Left lung (tissue), 10 donors: Measurements from ENCODE around the gene METTL13. TPM values are rescaled to one million over a fixed set of nuclear protein-coding genes. Genes with fewer than 3 reads are reported as not detected.

Source experiments
- ATAC-seq: fragments of 200-7000 bp; cut with Tn5 transposase; one replicate; pipeline ENCODE4 v1.9.1; 2020; ENCODE audit warnings: moderate library complexity
- DNase-seq, 4 donors: peaks; one replicate each; pipeline ENCODE4 v3.0.0-alpha.2; 2013 to 2020
- H3K27ac ChIP-seq, 2 donors: fragments of 200-600 bp; sonication (generic) in 1 of 2; one replicate each; pipeline versions ENCODE4 v1.5.0 to v1.8.0; 2020 to 2021
- H3K27me3 ChIP-seq, 2 donors: fragments of 200-600 bp; sonication (generic) in 1 of 2; one replicate each; pipeline versions ENCODE4 v1.5.0 to v1.8.0; 2020 to 2021
- H3K36me3 ChIP-seq, 2 donors: fragments of 200-600 bp; sonication (generic) in 1 of 2; one replicate each; pipeline versions ENCODE4 v1.5.0 to v1.8.0; 2020 to 2021
- H3K4me1 ChIP-seq, 2 donors: fragments of 200-600 bp; one replicate each; pipeline ENCODE4 v1.8.0; 2021
- H3K4me3 ChIP-seq, 2 donors: fragments of 200-600 bp; sonication (generic) in 1 of 2; one replicate each; pipeline versions ENCODE4 v1.5.0 to v1.8.0; 2020 to 2021; ENCODE audit warnings: mild to moderate bottlenecking in 1 of 2
- H3K9me3 ChIP-seq, 2 donors: fragments of 200-600 bp; sonication (generic) in 1 of 2; one replicate each; pipeline versions ENCODE4 v1.5.0 to v1.8.0; 2020 to 2021
- CTCF ChIP-seq, 2 donors: fragments of 200-600 bp; sonication (generic) in 1 of 2; IDR thresholded peaks; one replicate each; pipeline versions ENCODE4 v1.5.0 to v1.8.0; 2021; ENCODE audit warnings: antibody characterized with exemption in 2 of 2
- intact Hi-C, 2 donors: fragments of 100-400 bp; cut with DNase I; formaldehyde crosslinking; loops; one replicate each; pipeline versions ENCODE4 v1.11.2 to v1.14.2; 2022
- polyA plus RNA-seq, 6 donors: library from polyadenylated mRNA; unstranded; fragments of 120-200 nt; gene quantifications; one replicate each; pipeline ENCODE4 v1.2.1, GENCODE V29; 2013; ENCODE audit not compliant: insufficient read length in 6 of 6
- total RNA-seq, 2 donors: library from RNA; stranded (reverse); fragmentation: NEBNext Ultra II Directional; extraction: Animal tissue kit (Norgen Biotek cat#: 25700); gene quantifications; one replicate each; pipeline ENCODE4 v1.2.1, GENCODE V29; 2021
- donor health status: DM: no; HTN: yes; CAD: no.
- donor health status: DM: no; HTN: no; CAD: no.

Gene METTL13
- total and polyA plus RNA-seq, 8 donors, result 25.1 to 39.5 (median 34.8) TPM

GRCh38 chr1:171758011-171758410 lies 23.4 kb upstream of the METTL13 start:
- H3K9me3 ChIP-seq, result no peaks in the 10 kb centered on the region
- intact Hi-C loops, result no loop called here
- ATAC-seq, result no peak

GRCh38 chr1:171762143-171762563 lies 19.3 kb upstream of the METTL13 start:
- no peaks in the 10 kb centered on the region for H3K27me3 ChIP-seq
- TF ChIP-seq CTCF (IDR thresholded peaks at IDR 0.05), result no peak
- no peak for DNase-seq
- intact Hi-C loops, result no loop called here
- no peak overlapping the region for H3K27ac ChIP-seq
- H3K9me3 ChIP-seq, result no peaks in the 10 kb centered on the region
- H3K36me3 ChIP-seq, result no peaks in the 10 kb centered on the region
- ATAC-seq, result no peak
- no peak overlapping the region for H3K4me3 ChIP-seq
- peaks cover 0 to 9% of the 10 kb centered on the region in 2 donors for H3K4me1 ChIP-seq

More at GRCh38 chr1:171758011-171758410, 23.4 kb upstream of the METTL13 start:
- no peak for DNase-seq
- Histone ChIP-seq H3K27ac (no peak overlapping the region), H3K4me1 (no peaks in the 10 kb centered on the region), H3K36me3 (no peaks in the 10 kb centered on the region), H3K4me3 (no peak overlapping the region), H3K27me3 (no peaks in the 10 kb centered on the region)
- no peak for TF ChIP-seq CTCF (IDR thresholded peaks at IDR 0.05)

- no peak for ATAC-seq
- Histone ChIP-seq H3K27me3 (no peaks in the 10 kb centered on the region), H3K9me3 (no peaks in the 10 kb centered on the region), H3K4me3 (no peak overlapping the region), H3K36me3 (no peaks in the 10 kb centered on the region), H3K27ac (no peak overlapping the region), H3K4me1 (peaks cover 0 to 14% of the 10 kb centered on the region in 2 donors)
- intact Hi-C loops, result no loop called here
- DNase-seq, result no peak
- TF ChIP-seq CTCF (IDR thresholded peaks at IDR 0.05), result no peak
Measured at GRCh38 chr1:171763764-171764163, 17.7 kb upstream of the METTL13 start.

GRCh38 chr1:171769171-171769570 lies 12.3 kb upstream of the METTL13 start:
- ATAC-seq, result no peak

GRCh38 chr1:171769754-171770153 lies 11.7 kb upstream of the METTL13 start:
- Histone ChIP-seq H3K27ac (no peak overlapping the region), H3K9me3 (no peaks in the 10 kb centered on the region), H3K36me3 (no peaks in the 10 kb centered on the region), H3K27me3 (peaks cover 0 to under 1% of the 10 kb centered on the region in 2 donors), H3K4me3 (no peak overlapping the region), H3K4me1 (peaks cover 0 to 18% of the 10 kb centered on the region in 2 donors)
- ATAC-seq (no peak), DNase-seq (no peak)
- intact Hi-C loops, result no loop called here
- TF ChIP-seq CTCF (IDR thresholded peaks at IDR 0.05), result no peak

More at GRCh38 chr1:171769171-171769570, 12.3 kb upstream of the METTL13 start:
- Histone ChIP-seq H3K36me3 (no peaks in the 10 kb centered on the region), H3K9me3 (no peaks in the 10 kb centered on the region), H3K27ac (no peak overlapping the region), H3K4me1 (peaks cover 0 to 18% of the 10 kb centered on the region in 2 donors), H3K27me3 (no peaks in the 10 kb centered on the region), H3K4me3 (no peak overlapping the region)
- intact Hi-C loops, result no loop called here
- DNase-seq, result no peak
- TF ChIP-seq CTCF (IDR thresholded peaks at IDR 0.05), result no peak
